ENCODE results near the gene NAA80.
"Not testable (repeated sequence)": the region's sequence is repeated elsewhere in the genome, so short reads cannot be mapped to it uniquely, and the experiment has no call there.

NAA80 gene

DNA sequence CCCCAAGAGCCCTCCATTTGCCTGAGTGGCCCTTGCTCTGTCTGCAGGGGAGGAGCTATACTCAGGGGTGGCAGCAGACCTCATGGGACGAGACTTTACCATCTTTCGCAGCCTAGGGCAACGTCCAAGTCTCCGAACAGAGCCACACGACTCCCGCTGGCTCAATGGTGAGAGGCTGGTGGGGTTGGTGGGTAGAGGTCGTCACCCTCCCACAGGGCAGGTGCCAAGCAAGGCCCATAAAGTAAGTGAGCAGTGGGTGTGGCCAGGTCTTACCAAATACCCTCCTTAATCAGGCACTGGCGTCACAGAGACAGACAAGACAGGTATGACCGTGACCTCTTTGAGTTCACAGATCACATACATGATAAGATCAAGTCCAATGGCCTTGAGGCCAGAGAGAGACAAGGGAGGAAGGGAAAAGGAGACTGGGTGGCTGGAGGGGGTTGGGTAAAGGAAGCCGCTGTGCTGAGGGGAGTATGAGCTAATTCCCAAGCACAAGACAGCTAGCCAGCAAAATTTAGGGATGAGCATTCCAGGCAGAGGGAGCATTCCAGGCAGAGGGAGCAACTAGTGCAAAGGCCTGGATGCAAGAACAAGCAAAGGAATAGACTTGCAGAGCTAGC, 27.8 kb downstream of the NAA80 start:
- no peak for DNase-seq (ENCODE audit: low read depth in 1 of 2, low spot score in 1 of 2)

DNA sequence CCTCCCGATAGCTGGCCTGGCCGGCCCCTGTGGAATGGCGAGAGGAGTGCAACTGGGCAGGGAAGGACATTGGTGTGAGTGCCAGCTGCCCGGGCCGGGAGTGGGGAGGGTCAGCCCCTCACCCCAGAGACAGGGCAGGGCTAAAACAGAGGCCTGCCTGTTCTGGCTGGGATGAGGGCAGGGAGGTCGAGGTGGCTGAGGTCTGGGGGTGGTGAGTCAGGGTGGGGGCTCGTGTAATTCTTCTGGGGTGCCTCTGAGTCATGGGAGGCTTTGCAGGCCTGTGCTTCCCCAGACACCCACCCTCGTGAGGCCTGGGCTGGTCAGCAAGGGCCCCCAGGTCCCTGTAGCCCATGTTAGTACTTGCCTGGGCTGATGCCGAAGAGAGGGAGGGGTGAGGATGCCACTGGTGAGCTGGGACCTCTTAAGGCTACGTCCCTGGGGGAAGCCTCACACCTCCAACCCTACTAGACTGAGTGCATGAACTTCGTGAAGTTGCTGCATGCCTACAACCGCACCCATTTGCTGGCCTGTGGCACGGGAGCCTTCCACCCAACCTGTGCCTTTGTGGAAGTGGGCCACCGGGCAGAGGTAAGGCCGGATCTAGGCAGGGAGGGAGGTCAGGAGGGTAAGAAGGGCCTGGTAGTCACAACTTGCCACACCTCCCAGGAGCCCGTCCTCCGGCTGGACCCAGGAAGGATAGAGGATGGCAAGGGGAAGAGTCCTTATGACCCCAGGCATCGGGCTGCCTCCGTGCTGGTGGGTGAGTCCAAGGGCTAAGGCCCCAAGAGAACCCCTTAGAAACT, 28.6 kb downstream of the NAA80 start:
- no peak for DNase-seq (ENCODE audit: low read depth in 1 of 2, low spot score in 1 of 2)

DNA sequence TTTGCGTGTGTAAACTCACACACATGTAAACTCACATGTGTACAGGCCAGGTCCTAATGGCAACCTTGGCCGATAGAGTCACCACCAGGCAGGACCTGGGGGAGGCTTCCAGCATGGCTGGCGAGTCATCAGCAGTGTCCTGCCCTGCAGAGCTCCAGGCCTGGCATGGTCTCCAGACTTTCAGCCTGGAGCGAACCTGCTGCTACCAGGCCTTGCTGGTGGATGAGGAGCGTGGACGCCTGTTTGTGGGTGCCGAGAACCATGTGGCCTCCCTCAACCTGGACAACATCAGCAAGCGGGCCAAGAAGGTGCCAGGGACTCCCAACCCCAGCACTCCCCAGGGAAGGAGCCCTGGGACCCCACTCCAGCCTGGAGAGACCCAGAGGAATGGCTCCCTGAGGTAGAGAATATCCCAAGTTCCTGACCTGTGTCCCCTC, 29.2 kb downstream of the NAA80 start:
- no peak for DNase-seq (ENCODE audit: low read depth in 1 of 2, low spot score in 1 of 2)

DNA sequence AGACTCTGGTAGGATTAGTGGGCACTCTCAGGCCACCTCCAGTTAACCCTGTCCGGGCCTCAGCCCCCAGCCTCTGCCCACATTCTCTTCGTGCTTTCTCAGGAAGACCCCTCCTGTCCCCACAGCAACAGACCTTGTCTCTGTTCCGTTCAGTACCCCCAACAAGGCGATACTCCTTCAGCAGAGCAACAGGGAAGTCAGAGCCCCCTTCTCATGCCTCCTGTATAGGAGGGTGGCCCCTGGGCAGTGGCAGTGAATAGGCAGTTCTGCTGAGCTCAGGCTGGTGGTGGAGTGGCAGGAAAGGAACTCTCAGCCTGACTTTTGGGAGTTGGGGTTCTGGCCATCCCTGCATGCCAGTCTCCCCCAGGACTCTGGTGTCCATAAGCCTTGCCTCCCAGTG, 29.7 kb downstream of the NAA80 start:
- no peak for DNase-seq (ENCODE audit: low read depth in 1 of 2, low spot score in 1 of 2)

DNA sequence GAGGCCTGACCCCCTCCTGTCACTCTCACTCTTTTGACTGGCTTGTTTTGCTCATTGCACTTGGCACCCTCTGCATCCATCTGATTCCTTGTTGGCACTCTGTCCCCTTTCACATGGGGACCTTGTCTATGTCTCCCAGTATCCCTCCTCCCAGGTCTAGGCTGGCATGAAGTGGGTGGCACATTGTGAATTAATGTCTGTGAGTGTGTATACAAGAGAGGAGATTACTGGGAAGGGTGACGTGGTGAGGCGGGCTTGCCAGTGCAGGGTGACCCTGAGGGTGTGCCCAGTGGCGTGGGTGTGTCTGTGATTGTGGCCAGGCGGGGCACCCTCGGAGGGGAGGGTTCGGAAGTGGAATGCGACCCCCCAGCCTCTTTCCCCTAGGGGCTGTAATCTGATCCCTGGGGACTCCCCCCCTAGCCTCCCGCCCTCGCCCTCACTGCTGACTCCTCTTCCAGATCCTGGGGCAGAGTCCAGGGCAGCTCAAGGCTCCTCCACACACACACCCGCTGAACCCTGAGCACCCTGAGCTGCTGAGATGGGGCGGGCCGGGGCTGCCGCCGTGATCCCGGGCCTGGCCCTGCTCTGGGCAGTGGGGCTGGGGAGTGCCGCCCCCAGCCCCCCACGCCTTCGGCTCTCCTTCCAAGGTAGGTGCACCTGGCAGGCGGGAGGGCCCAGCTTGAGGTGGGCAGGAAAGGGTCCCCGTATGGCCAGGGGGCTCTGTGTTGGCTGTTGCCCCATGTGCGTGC, 30.3 kb downstream of the NAA80 start, which contains the start of gene SEMA3B:
Gene SEMA3B (plus strand): TSS at position 445 of the 749 bp plus-strand sequence. CDS start 94 bp downstream, at position 539.
- DNase-seq (ENCODE audit: low read depth in 1 of 2, low spot score in 1 of 2), result no peak

DNA sequence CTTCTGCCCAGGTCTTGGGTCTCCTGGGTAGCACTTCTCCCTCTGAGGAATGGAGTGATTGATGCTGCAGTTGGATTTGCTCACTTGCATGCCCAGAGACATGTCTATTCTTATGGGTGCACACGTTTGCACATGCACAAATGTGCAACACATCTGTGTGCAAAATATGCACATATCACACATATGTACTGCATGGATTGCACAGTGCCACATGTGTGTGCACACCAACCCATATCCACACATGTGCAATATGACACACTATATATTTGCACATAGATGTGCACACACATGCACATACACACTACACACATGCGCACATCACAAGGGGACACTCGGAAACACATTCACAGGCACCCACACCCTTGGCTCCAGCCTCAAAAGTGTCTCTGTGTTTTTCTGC, 30.9 kb downstream of the NAA80 start:
- DNase-seq (ENCODE audit: low read depth in 1 of 2, low spot score in 1 of 2), result no peak

DNA sequence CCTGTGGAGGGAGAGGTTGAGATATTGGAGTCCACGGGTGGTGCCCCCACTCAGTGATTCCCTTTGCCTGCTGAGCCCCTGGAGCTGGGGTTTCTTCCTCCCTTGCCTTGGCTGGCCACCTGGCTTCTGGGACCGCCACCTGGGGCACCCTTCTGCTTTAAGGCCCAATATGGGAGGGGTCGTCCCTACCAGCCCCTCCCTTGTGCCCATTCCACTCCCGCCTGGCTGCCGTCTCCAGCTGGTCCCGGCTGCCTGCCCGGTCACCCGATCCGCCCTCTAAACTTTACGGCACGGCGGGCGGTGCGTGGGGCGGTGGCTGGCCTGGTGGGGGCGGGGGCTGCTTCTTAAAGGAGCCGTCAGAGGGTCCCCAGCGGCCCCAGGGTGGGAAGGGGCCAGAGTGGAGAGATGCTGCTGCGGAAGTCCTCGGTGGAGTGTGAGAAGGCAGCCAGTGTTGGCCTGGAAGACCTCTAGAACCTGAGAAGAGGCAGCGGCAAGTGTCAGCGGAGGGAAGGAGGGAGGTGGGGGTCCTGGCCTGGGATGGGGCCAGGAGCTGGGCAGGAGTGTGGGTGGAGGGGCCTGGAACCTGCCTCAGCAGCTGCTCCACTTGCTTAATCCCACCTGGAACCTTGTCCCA, 31.8 kb downstream of the NAA80 start:
- DNase-seq (ENCODE audit: low read depth in 1 of 2, low spot score in 1 of 2), result no peak

DNA sequence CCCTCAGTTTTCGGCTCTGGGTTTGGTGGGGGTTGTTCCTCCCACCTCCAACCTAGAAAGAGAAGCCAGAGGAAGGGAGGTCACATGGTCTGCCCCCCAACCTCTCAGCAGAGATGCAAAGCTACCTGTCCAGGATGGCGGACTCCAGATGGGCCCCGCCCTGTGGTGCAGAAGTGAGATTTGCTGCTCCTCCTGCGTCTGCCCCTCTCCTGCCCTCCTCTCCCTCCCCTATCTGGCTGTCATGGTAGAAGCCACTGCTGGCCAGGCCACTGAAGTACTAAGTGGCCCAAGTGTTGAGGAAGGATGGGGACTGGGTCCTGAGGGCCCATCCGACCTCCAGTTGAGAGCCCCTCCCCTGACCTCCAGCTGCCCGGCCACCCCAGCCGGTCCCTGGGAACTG, 32.4 kb downstream of the NAA80 start:
- no peak for DNase-seq (ENCODE audit: low read depth in 1 of 2, low spot score in 1 of 2)

DNA sequence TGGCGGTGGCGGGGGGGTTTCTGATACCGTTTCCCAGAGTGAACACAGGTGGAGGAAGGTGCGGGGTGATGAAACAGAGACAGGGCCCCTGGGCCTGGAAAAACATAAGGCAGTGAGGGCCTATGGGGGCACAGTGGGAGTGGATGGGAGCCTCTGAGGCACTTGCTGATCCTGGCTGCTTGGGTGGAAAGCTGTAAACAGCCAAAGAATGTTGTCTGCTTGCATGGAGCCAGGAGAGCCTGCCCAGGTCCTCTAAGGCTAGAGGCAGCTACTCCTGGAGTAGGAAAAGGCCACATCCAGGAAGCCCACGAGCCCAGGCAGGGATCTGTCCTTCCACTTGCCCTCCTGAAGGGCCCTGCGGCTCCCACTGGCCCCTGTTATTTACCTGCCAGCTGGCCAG, 33.2 kb downstream of the NAA80 start:
- no peak for DNase-seq (ENCODE audit: low read depth in 1 of 2, low spot score in 1 of 2)

DNA sequence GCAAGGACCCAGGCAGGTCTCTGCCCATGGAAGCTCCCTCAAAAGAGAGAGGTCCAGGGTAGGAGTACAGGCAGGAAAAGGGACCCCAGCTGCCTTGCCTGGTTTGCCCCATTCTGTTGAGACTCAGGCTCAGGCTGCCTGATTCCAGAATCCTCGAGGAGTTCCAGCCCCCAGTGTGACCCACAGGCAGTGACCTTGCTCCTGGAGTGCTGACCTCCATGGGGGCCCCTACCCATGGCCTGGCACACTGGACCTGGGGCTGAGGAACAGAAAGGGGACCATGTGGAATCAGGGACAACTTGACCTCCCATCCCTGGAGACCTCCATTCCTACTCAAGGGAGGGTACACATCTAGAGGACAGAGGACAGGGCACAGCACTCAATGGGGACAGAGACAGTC, 33.6 kb downstream of the NAA80 start:
- DNase-seq (ENCODE audit: low read depth in 1 of 2, low spot score in 1 of 2), result no peak

DNA sequence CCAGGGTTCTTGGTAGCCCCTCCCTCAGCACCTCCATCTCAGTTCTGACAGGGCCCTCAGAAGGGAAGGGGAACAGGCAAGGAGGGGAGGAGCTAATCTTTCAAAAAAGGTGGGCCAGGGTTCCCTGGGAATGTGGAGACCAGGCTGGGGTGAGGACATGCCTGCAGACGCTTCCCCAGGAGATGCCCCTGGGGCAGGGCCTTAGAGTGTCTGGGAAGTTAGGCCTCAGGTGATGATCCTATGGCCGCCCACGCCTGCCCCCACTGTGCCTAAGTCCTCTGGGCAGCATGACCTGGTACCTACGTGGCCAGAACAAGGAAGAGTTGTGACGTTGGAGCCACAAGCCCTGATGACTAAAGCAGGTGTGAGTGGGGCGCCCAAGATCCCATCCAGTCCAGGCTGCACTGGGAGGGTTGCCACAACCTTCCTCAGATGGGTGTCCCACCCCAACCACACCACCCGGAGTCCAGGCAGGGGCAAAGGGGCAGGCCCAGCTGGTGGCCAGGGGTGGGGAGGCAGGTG, 34.2 kb downstream of the NAA80 start:
- no peak for DNase-seq (ENCODE audit: low read depth in 1 of 2, low spot score in 1 of 2)

DNA sequence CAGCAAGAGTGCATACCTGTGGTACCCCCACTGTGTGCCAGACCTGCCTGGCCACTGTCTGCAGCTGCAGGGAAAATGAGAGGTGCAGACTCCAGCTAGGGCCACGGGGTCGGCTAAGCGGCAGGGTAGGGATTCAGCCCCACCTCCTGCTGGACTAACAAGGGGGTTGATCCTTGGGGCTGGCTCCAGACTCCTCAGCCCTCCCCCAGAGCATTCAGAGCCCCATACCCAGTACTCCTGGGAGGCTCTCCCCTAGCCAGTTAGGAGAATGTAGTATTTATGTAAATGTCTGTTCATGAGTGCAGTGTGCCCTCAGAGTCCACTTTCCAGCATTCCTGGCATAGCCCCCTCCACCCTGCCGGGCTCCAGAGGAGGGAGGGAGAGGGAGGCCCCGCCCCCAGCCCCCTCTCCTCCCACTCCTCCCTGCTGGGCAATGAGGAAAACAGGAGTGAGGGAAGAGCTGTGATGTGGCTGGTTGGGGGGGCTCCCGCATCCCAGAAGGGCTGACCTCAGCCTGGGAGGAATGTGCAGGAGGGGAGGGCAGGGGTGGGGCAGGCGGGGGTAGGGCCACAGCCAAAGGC, 34.7 kb downstream of the NAA80 start:
- no peak for DNase-seq (ENCODE audit: low read depth in 1 of 2, low spot score in 1 of 2)

DNA sequence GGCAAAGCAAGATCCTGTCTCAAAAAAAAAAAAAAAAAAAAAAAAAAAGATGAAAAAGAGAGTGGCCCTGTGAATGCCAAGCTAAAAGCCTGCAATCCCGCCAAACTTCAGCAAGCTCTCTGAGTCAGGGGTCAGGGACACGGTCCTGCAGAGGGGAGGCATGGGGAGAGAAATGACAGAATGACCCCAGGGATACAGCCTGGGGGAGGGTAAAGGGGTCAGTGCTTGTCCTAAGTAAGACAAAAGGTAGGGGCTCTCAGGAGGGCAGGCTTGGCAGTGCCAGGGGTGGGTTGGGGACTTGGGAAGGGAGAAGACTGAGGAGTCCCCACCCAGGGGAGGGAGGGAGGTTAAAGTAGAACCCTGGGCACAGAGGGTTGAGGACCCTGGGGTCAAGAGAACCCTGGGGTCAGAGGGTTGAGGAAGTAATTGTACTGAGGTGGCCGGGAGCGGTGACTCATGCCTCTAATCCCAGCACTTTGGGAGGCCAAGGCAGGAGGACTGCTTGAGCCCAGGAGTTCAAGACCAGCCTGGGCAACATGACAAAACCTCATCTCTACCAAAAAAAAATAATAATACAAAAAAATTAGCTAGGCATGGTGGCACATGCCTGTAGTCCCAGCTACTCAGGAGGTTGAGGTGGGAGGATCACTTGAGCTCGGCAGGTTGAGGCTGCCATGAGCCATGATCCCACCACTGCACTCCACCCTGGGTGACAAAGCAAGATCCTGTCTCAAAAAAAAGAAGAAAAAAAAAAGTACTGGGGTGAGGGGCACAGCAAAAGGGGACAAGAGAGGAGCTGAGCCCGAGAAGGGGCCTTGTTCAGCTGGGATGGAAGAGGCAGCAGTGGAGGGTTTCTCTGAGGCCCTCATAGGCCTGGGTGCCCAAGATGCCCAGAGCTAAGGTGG, 35.5 kb downstream of the NAA80 start:
- DNase-seq (ENCODE audit: low read depth in 1 of 2, low spot score in 1 of 2), result no peak

DNA sequence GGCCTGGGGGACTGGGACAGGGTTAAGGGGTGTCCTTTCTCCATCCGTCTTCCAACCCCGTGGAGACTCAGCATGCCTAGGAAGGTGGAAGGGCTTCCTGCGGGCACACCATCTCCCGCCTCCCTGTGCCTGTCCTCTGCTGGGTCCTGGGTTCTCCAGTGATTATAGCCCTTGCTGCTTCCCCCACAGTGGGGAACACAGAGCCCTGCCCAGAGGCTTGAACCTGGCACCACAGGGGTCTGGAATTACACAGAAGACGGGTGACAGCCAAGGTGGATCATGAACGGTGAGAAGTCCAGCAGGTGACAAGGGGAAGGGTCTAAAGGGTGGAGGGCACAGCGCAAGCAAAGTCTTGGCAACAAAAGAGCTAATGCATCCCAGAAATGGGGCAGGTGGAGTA, 36.4 kb downstream of the NAA80 start:
- no peak for DNase-seq (ENCODE audit: low read depth in 1 of 2, low spot score in 1 of 2)

DNA sequence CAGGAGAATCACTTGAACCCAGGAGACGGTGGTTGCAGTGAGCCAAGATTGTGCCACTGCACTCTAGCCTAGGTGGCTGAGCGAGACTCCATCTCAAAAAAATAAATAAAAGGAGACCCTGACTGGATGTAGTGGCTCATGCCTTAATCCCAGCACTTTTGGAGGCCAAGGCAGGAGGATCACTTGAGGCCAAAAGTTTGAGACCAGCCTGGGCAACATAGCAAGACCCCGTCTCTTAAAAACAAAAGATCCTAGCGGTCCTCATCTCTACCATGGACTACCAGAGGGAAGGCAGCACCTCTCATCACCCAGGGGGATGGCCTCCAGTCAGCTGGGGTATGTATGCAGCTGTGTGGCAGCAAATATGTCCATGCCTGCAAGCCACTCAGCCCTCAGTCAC, 37.0 kb downstream of the NAA80 start:
- not testable (repeated sequence) for DNase-seq (ENCODE audit: low read depth in 1 of 2, low spot score in 1 of 2)

DNA sequence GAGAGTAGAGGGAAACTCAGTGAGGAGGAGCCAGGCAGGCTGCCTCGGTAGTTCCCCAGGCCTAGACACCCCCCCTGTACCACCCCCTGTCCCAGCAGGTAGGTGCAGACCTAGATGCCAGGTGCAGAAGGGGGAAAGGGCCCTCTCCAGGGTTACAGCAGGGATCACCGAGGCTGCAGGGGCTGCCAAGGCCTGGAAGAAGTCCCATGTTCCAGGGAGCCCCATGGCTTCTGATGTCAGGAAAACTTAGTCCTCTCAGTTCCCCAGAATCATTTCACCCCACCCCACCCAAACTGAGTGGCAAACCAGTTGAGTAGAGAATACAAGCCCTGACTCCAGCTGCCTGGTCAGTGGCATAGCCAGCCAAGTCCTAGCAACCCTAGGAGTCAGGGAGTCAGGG, 37.7 kb downstream of the NAA80 start:
- no peak for DNase-seq (ENCODE audit: low read depth in 1 of 2, low spot score in 1 of 2)

DNA sequence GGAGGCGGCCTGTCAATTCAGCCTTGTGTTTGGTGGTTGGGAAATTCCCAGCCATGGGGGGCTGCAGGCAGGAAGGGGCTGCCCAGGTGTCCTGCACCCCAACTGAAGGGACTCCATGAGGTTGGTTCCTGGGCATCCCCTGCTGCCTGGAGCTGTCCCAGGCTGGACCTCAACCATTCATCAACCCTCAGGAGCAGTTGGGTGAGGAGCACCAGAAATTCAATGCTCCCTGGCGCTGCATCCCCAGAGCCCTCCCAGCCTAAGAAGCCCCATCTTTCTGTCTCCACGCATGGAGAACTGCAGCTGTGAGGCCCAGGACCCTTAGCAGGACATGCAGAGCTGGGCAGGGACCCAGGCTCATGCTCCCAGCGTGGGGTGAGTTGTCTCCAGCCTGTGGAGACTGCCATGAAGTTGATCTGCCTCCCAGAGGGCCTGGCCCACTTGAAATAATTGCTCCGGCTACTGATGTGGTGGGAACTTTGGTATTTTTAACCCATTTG, 38.2 kb downstream of the NAA80 start:
- DNase-seq (ENCODE audit: low read depth in 1 of 2, low spot score in 1 of 2), result no peak

DNA sequence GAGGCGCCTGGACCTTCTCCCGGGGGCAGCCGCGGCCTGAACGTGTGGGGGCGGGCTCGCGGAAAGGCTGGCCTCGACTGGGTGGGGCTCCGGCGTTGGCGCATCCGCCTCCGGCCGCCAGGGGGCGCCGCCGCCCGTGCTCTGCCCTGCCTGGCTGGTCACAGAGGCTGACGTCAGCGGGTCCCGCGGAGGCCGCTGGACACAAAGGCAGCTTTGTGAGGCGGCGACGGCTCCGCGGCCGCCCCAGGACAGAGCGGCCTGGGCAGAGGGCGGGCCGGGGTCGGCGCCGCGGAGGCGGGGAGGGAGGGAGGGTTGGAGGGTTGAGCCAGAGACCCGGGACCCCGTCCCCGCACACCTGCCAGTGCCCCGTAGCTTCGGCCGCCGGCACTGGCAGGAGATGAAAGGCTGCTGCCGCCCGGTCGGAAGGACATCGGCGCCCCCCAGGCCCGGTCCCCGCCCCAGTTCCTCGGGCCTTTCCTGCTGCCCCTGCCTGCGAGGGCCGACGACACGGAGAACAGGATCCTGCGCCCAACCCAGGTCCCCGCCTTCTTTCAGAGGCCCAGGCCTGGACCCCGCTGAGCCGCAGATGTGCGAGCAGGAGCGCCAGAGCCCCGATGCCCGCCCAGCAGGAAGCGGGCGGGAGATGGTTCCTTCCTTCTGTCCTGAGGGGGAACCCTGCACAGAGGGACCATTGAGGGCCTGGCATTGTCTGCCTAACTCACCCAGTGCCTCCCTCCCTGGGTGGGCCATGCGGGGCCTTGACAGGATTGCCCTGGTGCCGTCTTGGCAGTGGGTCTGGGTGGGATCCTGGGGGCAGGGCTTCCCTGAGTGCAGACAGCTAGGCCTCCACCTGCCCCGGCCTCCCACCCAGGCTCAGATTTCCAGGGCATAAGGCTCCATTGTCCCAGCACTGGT, 38.9 kb downstream of the NAA80 start:
- peak; percentile 61 to 80 for DNase-seq (ENCODE audit: low read depth in 1 of 2, low spot score in 1 of 2)

Data from stimulated activated CD4-positive, alpha-beta T cell treated with anti-CD3 and anti-CD28 coated beads, Interleukin-15, amount 100 ng/mL, for 1 hour (primary cell).